ENCODE measurements around the gene CNTN5.

CNTN5 gene

GRCh38 chr11:99766811-99767210 is 746.1 kb downstream of the CNTN5 start:
- no peak for TF ChIP-seq CTCF (IDR thresholded peaks at IDR 0.05; ENCODE audit: insufficient read depth, missing control alignments)
- FAIRE-seq, result no peak
- DNase-seq (ENCODE audit: insufficient read length, low spot score), result no peak

GRCh38 chr11:99773646-99774045 is 752.9 kb downstream of the CNTN5 start:
- no peak for FAIRE-seq
- no peak for TF ChIP-seq CTCF (IDR thresholded peaks at IDR 0.05; ENCODE audit: insufficient read depth, missing control alignments)
- no peak for DNase-seq (ENCODE audit: insufficient read length, low spot score)

- no peak for DNase-seq (ENCODE audit: insufficient read length, low spot score)
- no peak for FAIRE-seq
- no peak for TF ChIP-seq CTCF (IDR thresholded peaks at IDR 0.05; ENCODE audit: insufficient read depth, missing control alignments)
Observed at GRCh38 chr11:99781074-99781473, 760.3 kb downstream of the CNTN5 start.

- no peak for TF ChIP-seq CTCF (IDR thresholded peaks at IDR 0.05; ENCODE audit: insufficient read depth, missing control alignments)
- DNase-seq (ENCODE audit: insufficient read length, low spot score), result no peak
- FAIRE-seq, result no peak
Observed at GRCh38 chr11:99791354-99791753, 770.6 kb downstream of the CNTN5 start.

- no peak for TF ChIP-seq CTCF (IDR thresholded peaks at IDR 0.05; ENCODE audit: insufficient read depth, missing control alignments)
- no peak for DNase-seq (ENCODE audit: insufficient read length, low spot score)
- no peak for FAIRE-seq
Observed at GRCh38 chr11:99795999-99796398, 775.2 kb downstream of the CNTN5 start.

DNA sequence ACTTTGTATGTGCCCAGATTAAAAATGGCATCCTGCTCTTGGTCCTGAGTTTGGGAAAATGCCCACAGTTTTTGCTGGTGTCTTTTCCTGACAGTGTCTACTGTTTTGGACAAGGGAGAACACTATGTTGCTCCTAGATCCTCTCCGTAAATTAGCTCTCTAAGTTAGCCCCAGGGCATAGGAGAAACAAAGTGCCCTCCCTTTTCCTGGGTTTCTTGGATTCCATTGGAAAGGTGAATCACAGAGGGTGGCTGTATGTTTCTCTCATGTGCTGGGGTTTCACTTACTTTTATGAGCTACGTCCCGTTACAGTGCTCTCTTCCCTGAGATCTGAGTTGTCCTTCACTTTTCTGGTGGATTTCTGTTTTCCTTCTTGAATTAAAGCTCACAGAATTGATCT is 782.8 kb downstream of the CNTN5 start:
- FAIRE-seq, result no peak
- TF ChIP-seq CTCF (IDR thresholded peaks at IDR 0.05; ENCODE audit: insufficient read depth, missing control alignments), result no peak
- no peak for DNase-seq (ENCODE audit: insufficient read length, low spot score)

DNA sequence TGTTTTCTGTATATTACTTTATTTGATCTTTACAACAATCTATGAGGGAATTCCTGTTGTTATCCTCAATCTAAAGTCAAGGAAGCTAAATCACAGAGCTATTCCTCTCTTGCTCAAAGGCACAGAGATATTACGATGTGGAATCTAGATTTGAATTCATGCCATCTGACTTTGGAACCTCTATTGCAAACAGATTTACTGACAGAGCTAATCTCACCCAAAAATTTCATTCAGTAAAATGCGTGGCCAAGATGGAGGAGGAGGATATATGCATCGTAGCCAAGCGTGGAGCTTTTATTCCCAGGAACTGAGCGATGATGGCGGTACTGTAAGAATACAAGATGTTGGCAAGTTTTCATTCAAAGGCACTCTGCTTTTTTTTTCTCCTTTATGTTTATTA is 791.8 kb downstream of the CNTN5 start:
- TF ChIP-seq CTCF (IDR thresholded peaks at IDR 0.05; ENCODE audit: insufficient read depth, missing control alignments), result no peak
- FAIRE-seq (no peak), DNase-seq (ENCODE audit: insufficient read length, low spot score) (no peak)
